ENCODE measurements around the gene PLXNA2.

Gene PLXNA2

DNA sequence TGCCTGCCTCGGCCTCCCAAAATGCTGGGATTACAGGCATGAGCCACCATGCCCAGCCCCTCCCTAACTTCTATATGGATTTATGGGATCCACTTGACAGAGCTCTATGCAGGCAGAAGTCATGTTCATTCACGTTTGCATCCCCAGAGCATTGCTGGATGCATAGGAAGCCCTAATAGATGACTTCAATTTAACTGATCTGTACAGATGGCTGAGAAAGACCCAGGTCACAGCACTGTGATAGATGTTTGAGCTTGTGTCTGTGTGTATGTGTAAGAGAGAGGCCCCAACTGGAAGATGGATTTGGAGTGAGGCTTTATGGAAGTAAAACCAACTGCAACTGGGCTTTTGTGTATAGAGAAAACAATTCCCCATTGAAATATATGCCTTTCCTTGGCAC is 30.9 kb upstream of the PLXNA2 start:
- Histone ChIP-seq H3K4me1 (peaks cover 26% of the 10 kb centered on the region), H3K9me3 (no peaks in the 10 kb centered on the region), H3K36me3 (no peaks in the 10 kb centered on the region), H3K27me3 (no peaks in the 10 kb centered on the region), H3K4me3 (ENCODE audit: low read depth, low read length) (no peak overlapping the region)
- TF ChIP-seq, protein P1, sequence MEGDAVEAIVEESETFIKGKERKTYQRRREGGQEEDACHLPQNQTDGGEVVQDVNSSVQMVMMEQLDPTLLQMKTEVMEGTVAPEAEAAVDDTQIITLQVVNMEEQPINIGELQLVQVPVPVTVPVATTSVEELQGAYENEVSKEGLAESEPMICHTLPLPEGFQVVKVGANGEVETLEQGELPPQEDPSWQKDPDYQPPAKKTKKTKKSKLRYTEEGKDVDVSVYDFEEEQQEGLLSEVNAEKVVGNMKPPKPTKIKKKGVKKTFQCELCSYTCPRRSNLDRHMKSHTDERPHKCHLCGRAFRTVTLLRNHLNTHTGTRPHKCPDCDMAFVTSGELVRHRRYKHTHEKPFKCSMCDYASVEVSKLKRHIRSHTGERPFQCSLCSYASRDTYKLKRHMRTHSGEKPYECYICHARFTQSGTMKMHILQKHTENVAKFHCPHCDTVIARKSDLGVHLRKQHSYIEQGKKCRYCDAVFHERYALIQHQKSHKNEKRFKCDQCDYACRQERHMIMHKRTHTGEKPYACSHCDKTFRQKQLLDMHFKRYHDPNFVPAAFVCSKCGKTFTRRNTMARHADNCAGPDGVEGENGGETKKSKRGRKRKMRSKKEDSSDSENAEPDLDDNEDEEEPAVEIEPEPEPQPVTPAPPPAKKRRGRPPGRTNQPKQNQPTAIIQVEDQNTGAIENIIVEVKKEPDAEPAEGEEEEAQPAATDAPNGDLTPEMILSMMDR (IDR thresholded peaks at IDR 0.05; ENCODE audit: low read depth, low read length), result no peak
- DNase-seq, result no peak

DNA sequence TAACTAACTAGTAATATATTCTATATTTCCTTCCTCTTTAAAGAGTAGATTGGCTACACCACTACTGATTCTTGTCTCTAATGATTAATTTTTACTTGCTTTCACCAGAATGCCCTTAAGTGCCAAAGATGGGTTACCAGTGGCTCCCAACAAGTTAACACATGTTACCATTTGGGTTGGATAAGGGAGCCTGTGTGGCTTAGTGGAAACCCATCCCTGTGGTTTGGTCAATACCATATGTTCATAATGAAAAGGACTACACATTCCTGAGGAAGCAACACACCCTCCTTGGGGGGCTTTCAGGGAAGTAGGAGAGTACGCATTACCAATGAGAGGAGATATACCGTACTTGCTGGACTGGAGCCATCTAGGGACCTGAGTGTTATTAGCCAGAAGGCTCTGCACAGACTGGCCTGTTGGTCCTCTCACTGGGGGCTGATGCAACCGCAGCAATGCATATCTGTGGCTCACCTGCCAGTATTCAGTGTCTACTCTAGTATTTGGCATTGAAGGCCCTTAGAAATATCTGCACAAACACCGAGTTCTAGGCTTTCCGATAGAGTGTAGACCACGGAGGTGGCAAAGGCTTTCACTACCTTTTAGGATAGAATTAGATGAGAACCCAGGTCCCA is 29.3 kb upstream of the PLXNA2 start:
- H3K9me3 ChIP-seq, result no peaks in the 10 kb centered on the region
- H3K36me3 ChIP-seq, result no peaks in the 10 kb centered on the region
- TF ChIP-seq, protein P1 (IDR thresholded peaks at IDR 0.05; ENCODE audit: low read depth, low read length), result no peak
- H3K27me3 ChIP-seq, result no peaks in the 10 kb centered on the region
- no peak for DNase-seq
- H3K4me3 ChIP-seq (ENCODE audit: low read depth, low read length), result no peak overlapping the region
- peaks cover 34% of the 10 kb centered on the region for H3K4me1 ChIP-seq

DNA sequence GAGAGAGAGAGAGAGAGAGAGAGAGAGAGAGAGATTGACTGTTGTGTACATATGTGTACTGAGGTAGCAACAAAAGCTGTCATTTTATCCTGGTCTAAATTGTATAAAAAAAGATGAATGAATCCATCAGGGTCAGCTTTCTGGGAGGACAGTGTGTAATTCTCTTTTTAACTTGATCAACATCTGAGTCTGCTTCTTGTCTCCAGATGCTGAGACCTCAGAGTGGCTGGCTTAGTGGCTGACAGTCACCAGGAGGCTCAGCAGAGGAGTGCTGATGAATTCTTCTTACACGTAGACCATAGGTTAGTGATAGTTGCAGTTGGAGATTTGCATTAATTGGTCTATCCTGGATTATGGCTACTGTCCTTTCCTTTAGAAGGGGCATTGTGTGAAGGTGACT is 28.5 kb upstream of the PLXNA2 start:
- Histone ChIP-seq H3K4me1 (peaks cover 35% of the 10 kb centered on the region), H3K4me3 (ENCODE audit: low read depth, low read length) (no peak overlapping the region), H3K9me3 (no peaks in the 10 kb centered on the region), H3K27me3 (no peaks in the 10 kb centered on the region), H3K36me3 (no peaks in the 10 kb centered on the region)
- no peak for DNase-seq
- TF ChIP-seq, protein P1 (IDR thresholded peaks at IDR 0.05; ENCODE audit: low read depth, low read length), result no peak

DNA sequence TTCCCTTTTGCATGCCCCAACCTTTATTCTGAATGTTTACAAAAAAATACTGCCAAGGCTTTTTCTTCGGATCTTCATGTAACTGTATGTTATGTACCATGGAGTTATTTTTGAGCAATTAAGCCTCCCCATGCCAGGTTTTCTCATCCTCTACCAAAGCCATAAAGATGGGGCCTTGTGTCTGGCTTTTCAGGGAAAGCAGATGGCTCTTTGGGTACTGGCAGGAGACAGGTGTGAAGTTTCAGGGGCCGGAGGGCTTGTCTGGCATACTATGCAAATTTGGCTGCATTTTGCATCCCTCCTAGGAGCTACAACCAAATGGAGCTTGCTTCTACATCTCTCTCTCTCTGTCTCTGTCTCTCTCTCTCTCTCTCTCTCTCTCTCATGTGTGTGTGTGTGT is 28.1 kb upstream of the PLXNA2 start:
- TF ChIP-seq, protein P1 (IDR thresholded peaks at IDR 0.05; ENCODE audit: low read depth, low read length), result no peak
- H3K4me3 ChIP-seq (ENCODE audit: low read depth, low read length), result no peak overlapping the region
- H3K36me3 ChIP-seq, result no peaks in the 10 kb centered on the region
- no peak for DNase-seq
- H3K9me3 ChIP-seq, result no peaks in the 10 kb centered on the region
- peaks cover 38% of the 10 kb centered on the region for H3K4me1 ChIP-seq
- H3K27me3 ChIP-seq, result no peaks in the 10 kb centered on the region

DNA sequence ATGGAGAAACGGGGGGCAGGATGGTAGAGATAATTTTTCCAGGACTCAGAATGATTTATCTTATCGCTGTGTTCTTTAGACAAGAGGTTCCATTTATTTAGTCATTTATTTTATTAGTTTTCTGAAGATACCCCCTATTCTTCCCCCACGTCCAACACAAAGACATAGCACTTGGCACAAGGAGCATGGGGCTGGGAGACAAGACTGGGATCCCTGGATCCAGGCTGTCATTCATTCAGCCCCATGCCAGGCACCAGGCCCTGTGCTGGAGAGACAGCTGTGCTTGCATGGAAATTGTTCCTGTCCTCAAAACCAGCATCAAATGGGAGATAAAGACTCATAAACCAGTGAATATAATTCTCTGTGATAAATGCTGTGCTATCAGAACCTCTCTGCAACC is 27.1 kb upstream of the PLXNA2 start:
- Histone ChIP-seq H3K4me3 (ENCODE audit: low read depth, low read length) (no peak overlapping the region), H3K36me3 (no peaks in the 10 kb centered on the region), H3K9me3 (no peaks in the 10 kb centered on the region), H3K27me3 (no peaks in the 10 kb centered on the region), H3K4me1 (peaks cover 45% of the 10 kb centered on the region)
- DNase-seq, result no peak
- TF ChIP-seq, protein P1 (IDR thresholded peaks at IDR 0.05; ENCODE audit: low read depth, low read length), result no peak

DNA sequence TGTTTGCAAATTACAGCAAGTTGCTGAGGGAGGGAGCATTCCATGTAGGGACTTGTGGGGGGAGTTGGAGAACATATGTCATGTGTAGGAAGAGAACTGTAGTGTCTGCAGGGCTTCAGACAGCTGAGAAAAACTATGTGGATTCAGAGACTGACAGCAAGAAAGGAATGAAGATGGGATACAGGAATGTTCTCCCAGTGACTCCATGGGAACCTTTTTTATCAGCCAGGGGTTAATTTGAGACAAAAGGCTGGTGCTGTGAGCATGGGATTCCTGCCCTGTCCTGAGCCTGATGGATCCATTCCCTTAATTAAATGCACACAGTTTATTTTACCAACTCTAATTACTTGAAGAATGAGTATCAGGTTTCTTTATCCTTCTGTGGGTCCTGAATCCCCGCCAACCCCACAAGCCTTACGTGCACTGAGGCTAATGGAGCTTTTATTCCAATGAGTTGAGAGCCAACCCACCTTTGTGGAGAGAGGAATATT is 26.5 kb upstream of the PLXNA2 start:
- no peaks in the 10 kb centered on the region for H3K27me3 ChIP-seq

More for the DNA sequence above, 26.5 kb upstream of the PLXNA2 start:
- H3K9me3 ChIP-seq, result no peaks in the 10 kb centered on the region
- H3K4me1 ChIP-seq, result peaks cover 45% of the 10 kb centered on the region
- no peaks in the 10 kb centered on the region for H3K36me3 ChIP-seq
- DNase-seq, result no peak
- no peak overlapping the region for H3K4me3 ChIP-seq (ENCODE audit: low read depth, low read length)
- TF ChIP-seq, protein P1 (IDR thresholded peaks at IDR 0.05; ENCODE audit: low read depth, low read length), result no peak

Data from BE2C (cell line).